ENCODE results near the gene CLEC20A. TPM values are rescaled to one million over a fixed set of nuclear protein-coding genes. Genes with fewer than 3 reads are reported as not detected.

Gene CLEC20A
- total and polyA plus RNA-seq, 9 of the 15 experiments (the other 6 are each of a cell fraction or from before 2014, with no cell fraction given) = not detected

DNA sequence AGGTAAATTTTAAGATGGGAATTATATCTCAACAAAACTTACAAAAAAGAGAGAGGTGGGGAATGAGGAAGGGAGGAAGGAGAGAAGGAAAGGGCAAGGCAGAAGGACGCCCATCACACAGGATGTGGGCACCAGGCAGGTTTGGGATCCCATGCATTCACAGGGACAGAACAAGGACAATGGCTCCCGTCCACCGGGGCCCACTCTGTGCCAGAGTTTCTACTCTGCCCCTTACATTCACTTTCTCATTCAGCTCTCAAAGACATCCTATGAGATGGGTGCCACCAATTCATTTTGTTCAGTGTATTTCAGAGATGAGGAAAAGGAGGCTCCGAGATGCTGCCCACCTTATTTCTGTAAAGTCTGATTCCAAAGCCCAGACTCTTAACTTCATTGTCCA lies 7.4 kb downstream of the CLEC20A start:
- DNase-seq (ENCODE audit: extremely low read depth in 1 of 4, low spot score in 3 of 4) (no peak), FAIRE-seq (no peak), ATAC-seq (no peak)
- CTCF ChIA-PET (ENCODE audit: low intra/inter-chr PET ratio) = no interaction called here
- peaks cover 28 to 63% of the 10 kb centered on the region in 2 experiments; a peak in 4 of 5 replicates for H3K27me3 ChIP-seq (ENCODE audit: control insufficient read depth in 2 of 2, insufficient read depth in 2 of 2, low read length in 2 of 2)
- TF ChIP-seq ZNF277 (CRISPR knock-in tag; IDR thresholded peaks at IDR 0.05; ENCODE audit: borderline replicate concordance) (no peak), USF1 (CRISPR knock-in tag; IDR thresholded peaks at IDR 0.05) (no peak), ZNF408 (CRISPR knock-in tag; IDR thresholded peaks at IDR 0.05; ENCODE audit: low read depth) (no peak), ZNF444 (CRISPR knock-in tag; IDR thresholded peaks at IDR 0.05) (no peak), BACH1 (tag; IDR thresholded peaks at IDR 0.05) (no peak), ZNF311 (CRISPR knock-in tag; IDR thresholded peaks at IDR 0.05) (no peak)
- TF ChIP-seq, protein P1, sequence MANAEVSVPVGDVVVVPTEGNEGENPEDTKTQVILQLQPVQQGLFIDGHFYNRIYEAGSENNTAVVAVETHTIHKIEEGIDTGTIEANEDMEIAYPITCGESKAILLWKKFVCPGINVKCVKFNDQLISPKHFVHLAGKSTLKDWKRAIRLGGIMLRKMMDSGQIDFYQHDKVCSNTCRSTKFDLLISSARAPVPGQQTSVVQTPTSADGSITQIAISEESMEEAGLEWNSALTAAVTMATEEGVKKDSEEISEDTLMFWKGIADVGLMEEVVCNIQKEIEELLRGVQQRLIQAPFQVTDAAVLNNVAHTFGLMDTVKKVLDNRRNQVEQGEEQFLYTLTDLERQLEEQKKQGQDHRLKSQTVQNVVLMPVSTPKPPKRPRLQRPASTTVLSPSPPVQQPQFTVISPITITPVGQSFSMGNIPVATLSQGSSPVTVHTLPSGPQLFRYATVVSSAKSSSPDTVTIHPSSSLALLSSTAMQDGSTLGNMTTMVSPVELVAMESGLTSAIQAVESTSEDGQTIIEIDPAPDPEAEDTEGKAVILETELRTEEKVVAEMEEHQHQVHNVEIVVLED (CRISPR knock-in tag; IDR thresholded peaks at IDR 0.05) = no peak
- H3K4me3 ChIP-seq = no peak overlapping the region
- no peak overlapping the region for H2AFZ ChIP-seq (ENCODE audit: low read depth, low read length)
- no peaks in the 10 kb centered on the region for H3K36me3 ChIP-seq (ENCODE audit: control insufficient read depth, insufficient read depth, low read length)
- no peaks in the 10 kb centered on the region for H3K9me1 ChIP-seq (ENCODE audit: control insufficient read depth, insufficient read depth, low read length)
- in situ Hi-C loops (cut with MboI) = no loop called here
- POLR2A ChIA-PET = interaction anchor here (0.7 kb wide), 1 partner anchor 39 kb away, joined by 3 read pairs; no protein-coding TSS in a partner anchor
- H3K27ac ChIP-seq (ENCODE audit: extremely low read depth, low read depth, low read length) = no peak overlapping the region
- no peaks in the 10 kb centered on the region for H3K9me3 ChIP-seq (replicated peaks; ENCODE audit: control insufficient read depth, insufficient read depth, low read depth, low read length)
- H3K9ac ChIP-seq (ENCODE audit: insufficient read depth in 1 of 2, low read depth in 2 of 2, low read length in 2 of 2) = no peak overlapping the region
- no peaks in the 10 kb centered on the region; a peak in 1 of 5 replicates for H3K4me1 ChIP-seq (replicated peaks in 1 of 2; ENCODE audit: control insufficient read depth in 2 of 2, insufficient read depth in 2 of 2, low read length in 2 of 2)
- no TSS peak for BruUV-seq (replicated peaks)
- H3K79me2 ChIP-seq (ENCODE audit: control insufficient read depth, insufficient read depth, low read length) = no peaks in the 10 kb centered on the region
- intact Hi-C loops (cut with micrococcal nuclease) = no loop called here
- 0% methylated on average over 4 of the region's 4 CpGs for WGBS (ENCODE audit: insufficient coverage, low coverage, missing lambda C conversion rate)
- no peaks in the 10 kb centered on the region for H4K20me1 ChIP-seq (replicated peaks; ENCODE audit: control insufficient read depth, insufficient read depth, low read length)
- no peak overlapping the region for H3K4me2 ChIP-seq (ENCODE audit: insufficient read depth, low read length)

All from K562 (cell line).